GM19328 (cell line): ENCODE results near the gene SPDYE5.
"Not testable (repeated sequence)": the region's sequence is repeated elsewhere in the genome, so short reads cannot be mapped to it uniquely, and the experiment has no call there.

Experiments used
- ATAC-seq: cut with Tn5 transposase; IDR thresholded peaks from one replicate; pipeline ENCODE4 v1.9.1; 2021; ENCODE audit warnings: mild to moderate bottlenecking, moderate library complexity; ENCODE audit not compliant: unreplicated experiment

The SPDYE5 gene, protein sequence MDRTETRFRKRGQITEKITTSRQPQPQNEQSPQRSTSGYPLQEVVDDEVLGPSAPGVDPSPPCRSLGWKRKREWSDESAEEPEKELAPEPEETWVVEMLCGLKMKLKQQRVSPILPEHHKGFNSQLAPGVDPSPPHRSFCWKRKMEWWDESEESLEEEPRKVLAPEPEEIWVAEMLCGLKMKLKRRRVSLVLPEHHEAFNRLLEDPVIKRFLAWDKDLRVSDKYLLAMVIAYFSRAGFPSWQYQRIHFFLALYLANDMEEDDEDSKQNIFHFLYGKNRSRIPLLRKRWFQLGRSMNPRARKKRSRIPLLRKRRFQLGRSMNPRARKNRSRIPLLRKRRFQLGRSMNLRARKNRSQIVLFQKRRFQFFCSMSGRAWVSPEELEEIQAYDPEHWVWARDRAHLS

DNA sequence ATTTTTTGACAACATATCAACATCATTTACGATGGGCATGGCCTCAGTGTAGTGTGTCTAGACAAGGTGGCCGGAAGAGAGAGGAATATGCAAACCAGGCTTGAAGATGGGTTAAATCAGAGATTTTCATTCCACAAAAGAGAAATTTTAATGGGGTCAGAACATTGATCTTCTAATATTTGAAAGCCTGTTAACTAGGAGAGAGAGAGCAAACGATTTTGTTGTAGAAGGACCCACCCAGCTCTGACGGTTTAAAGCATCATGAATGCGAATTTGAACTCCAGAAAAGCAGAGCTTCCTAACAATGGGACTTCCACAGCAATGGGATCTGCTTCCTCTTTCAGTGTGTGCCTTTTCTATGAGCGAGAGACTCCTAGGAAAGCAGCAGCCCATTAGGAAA lies at the start of gene SPDYE5:
Gene SPDYE5 (plus strand): TSS at position 301 of the 400 bp plus-strand sequence. CDS start 1,728 bp downstream, outside the sequence.
- not testable (repeated sequence) for ATAC-seq

DNA sequence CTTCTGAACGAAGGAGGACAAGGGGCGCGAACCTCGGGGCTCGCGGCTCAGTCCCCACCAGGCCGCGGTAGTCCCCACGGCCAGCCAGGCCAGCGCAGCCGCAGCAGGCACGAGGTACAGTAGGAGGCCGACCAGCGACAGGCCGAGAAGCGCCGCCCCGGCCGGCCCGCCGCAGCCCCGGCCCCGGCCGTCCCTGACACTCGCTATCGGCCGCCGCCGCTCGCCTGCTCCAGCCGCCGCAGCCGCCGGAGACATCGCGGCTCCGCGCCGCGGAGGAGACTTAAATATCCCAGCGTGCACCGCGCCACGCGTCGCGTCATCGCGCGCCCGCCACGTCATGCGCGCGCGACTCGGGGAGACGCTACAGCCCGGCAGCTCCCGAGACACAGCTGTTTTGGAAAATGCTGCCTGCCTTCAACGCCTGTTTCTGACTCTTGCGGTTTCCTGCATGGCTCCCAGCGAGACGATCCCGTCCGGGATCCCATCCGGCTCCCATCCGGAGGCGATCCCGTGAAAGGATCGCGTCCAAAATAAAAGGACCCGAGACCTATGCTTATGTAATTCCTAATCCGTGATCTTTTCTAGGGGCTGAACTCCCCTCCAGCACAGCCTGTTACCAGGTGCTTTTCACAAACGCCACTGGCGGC lies 49.5 kb upstream of the SPDYE5 start:
- ATAC-seq, result peak; percentile 69

DNA sequence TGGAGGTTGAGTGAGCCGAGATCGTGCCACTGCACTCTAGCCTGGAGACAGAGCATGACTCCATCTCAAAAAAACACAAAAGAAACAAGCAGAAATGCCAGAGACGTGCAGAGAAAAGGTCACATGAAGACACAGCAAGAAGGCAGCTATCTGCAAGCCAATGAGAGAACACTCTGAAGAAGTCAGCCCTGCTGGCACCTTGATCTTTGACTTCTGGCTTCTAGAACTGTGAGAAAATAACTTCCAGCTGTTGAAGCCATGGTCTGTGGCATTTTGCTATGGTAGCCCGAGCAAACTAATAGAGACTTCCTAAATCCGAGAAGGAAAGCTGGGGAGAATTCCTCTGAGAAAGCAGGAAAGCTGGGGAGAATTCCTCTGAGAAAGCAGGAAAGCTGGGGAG lies 42.2 kb upstream of the SPDYE5 start:
- not testable (repeated sequence) for ATAC-seq

DNA sequence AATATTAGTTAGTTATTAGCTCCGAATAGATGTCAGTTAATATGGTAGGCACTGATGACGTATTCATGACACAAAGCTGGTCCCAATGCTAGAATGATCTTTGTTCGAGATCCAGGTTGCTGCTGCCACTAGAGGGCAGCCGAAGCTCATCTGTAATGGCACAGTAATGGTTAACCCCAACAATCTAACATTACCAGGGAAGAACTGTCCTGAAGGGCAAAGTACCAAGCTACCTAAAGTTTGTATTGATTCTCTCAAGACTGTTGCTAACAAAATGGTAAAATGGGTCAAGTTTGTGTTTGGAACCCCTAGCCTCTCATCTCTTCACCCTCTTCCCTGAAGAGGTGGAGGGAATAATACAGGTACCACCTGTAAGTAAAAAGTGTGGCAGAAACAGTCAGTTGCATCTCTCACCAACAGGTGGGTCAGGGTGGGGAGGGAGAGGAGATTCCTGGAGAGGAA lies 39.6 kb upstream of the SPDYE5 start:
- not testable (repeated sequence) for ATAC-seq

DNA sequence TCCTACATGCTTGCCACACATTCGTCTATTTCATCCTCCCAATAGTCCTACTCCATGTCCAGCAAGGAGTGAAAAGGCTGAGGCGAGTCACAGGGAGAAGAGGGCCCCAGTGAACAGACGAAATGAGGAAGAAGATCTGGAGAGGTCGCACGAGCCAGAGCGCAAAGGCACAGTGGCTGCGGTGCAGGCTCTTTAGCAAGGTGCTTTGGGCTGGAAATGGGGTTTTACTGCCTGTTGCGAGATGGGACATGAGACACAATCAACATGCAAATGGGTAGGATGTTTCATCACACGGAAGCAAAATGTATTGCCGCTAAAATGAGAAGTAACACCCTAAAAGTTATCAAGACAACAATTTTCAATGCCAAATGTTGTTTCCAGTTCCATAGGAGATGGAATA lies 35.7 kb upstream of the SPDYE5 start:
- ATAC-seq, result not testable (repeated sequence)

DNA sequence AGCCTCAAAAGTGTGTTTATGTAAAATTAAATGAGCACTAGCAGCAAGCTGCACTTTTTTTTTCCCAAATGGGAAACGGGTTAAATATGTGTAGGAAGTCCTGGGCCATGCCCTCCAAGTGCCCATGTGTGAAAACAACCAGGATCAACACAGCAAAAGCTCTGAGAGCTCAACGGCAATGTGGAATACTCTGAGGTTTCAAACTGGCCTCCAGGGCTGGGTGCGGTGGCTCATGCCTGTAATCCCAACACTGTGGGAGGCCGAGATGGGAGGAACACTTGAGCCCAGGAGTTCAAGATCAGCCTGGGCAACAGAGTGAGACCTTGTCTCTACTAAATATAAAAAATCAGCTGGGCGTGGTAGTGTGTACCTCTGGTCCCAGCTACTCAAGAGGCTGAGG lies 34.1 kb upstream of the SPDYE5 start:
- ATAC-seq, result not testable (repeated sequence)

DNA sequence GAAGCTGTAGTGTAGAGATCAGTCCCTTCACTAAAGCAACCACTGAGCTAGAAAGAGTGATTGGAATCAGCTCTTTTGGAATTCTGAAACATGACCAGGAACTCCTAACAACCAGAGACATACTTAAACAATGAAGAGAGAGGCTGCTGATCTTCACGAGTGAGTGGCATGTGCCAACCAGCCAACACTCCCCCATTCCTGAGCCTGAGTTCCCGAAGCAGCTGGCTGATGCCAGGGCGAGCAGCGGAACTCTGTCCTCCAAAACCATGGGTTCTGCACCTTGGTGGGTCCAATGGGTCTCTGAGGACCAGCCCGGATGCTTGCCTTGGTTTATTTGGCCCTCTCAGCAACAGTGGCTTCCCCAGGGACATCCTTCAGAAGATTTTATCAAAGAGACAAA lies 31.6 kb upstream of the SPDYE5 start:
- ATAC-seq, result not testable (repeated sequence)

DNA sequence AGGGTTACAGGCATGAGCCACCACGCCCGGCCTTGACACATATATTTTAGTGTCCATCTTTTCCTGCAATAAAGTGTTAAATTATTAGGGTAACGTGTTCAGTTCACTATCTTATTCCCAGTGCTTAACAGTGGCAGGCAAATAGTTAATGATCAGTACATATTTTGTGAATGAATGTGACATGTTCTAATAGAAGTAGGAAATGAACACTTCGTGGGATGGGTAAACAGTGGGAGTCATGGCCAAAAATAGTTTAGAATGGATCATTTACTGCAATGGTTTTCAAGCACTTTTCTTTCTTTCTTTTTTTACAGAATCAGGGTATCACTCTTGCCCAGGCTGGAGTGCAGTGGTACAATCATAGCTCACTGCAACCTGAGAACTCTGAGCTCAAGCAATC lies 22.0 kb upstream of the SPDYE5 start:
- ATAC-seq, result not testable (repeated sequence)

DNA sequence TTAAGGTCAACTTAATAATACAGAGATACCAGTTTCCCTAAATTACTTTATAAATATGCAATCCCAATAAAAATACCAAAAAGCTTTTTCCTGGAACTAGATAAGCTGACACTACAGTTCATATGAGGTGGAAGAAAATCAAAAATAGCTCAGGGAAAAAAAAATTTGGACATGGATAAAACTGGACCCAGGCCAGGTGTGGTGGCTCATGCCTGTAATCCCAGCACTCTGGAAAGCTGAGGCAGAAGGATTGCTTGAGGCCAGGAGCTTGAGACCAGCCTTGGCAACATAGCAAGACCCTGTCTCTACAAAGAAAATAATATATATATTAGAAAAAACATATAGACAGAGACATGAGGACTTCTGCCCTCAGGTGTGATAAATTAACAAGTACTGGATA lies 14.7 kb upstream of the SPDYE5 start:
- not testable (repeated sequence) for ATAC-seq

DNA sequence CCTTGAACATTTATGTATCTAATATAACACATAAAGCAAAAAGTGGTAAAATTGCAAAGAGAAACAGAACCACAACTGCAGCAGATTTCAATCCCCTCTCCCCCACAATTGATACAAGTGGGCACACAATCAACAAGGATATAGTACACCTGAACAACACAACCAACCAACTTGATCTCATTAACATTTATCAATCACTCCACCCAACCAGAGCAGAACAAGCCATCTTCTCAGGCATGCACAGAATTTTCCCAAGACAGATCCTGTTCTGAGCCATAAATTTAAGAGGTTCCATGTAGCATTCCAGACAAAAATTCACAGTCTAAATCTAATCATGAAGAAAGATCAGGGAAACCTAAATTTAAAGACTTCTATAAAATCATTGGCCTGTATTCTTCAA lies 11.8 kb upstream of the SPDYE5 start:
- not testable (repeated sequence) for ATAC-seq

DNA sequence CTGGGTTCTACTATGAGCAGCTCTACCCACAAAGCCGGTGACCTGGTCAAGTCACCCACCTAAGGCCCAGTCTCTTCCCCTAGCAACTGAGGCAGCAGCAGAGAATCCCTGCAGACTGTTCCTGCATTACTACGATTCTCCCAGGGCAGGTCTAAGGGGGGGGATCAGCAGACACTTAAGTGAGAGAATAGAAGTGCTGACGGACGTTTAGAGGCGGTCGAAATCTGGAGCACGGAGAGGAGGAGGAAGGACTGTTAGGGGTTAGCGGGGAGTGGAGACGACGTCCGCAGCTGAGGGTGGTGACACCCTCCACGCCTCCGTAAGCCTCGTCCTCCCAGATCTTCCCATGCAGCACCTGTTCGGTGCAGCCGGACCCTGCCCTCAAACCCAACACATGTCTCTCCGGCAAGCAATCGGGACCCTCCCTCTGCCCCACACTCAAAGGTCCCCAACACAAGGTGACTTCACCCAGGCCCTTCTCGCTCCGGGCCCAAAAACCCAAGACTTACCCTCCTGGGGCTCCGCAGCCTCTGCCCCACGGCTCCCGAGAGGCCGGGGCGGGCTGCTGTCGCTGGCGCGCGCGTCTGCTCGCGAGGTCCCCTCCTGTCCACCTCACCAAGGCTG lies 6.7 kb upstream of the SPDYE5 start:
- ATAC-seq, result not testable (repeated sequence)

DNA sequence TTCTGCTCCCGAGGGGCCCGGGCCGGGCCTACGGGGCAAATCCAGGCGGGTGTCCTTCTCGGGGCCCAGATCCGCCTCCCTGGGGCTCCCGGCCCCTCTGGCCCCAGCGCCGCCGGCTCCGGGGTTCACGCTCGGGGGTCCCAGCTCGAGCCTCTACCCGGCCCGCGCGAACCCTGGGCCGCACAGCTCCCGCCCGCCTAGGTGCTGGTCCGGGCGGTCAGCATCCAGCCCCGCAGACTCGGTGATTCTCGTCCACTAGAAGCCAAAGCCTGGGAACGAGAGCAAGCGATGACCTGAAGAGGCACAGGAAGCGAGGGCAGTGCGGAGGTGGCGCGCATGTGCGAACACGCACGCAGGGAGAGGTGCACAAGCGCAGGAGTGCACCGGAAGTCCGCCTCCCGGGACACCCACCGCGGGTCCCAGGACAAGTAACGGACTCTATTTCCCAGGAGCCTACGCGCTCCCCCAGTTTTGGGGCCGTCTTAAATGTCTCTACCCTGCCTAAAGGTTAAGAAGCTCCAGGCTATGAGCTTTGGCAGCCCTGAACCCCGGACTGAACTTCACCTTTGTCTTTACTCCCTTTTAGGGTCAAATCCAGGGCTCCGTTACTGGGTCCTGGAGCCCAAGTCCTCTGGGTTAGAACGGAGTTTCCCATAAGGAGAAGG lies 6.0 kb upstream of the SPDYE5 start, which contains the start of gene POM121C:
Gene POM121C (minus strand): TSS at position 321 of the 665 bp plus-strand sequence. CDS start 44,803 bp downstream, outside the sequence.
- peak; percentile 96 for ATAC-seq

DNA sequence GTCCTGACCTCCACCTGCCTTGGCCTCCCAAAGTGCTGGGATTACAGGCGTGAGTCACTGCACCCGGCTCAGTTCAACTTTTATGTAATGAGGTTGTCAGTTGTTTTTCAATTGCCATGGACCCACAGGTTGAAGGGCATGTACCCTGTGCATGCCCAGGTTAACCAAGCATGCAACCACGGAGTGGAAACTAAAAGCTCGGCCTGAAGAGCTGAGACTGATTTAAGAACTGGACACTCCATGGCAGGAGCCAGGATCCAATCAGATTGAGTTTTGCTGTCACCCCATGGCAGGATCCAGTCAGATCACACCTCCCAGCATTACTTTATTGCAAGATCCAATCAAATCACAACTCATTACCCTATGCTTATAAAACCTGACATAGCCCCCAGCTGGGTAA lies 16.9 kb downstream of the SPDYE5 start:
- ATAC-seq, result not testable (repeated sequence)

DNA sequence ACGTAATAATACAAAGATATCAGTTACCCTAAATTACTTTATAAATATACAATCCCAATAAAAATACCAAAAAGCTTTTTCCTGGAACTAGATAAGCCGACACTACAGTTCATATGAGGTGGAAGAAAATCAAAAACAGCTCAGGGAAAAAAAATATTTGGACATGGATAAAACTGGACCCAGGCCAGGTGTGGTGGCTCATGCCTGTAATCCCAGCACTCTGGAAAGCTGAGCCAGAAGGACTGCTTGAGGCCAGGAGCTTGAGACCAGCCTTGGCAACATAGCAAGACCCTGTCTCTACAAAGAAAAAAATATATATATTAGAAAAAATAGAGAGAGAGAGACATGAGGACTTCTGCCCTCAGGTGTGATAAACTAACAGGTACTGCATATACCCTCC lies 26.7 kb downstream of the SPDYE5 start:
- ATAC-seq, result not testable (repeated sequence)

DNA sequence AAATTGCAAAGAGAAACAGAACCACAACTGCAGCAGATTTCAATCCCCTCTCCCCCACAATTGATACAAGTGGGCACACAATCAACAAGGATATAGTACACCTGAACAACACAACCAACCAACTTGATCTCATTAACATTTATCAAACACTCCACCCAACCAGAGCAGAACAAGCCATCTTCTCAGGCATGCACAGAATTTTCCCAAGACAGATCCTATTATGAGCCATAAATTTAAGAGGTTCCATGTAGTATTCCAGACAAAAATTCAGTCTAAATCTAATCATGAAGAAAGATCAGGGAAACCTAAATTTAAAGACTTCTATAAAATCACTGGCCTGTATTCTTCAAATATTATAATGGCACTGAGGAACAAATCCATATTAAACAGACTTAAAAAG lies 29.6 kb downstream of the SPDYE5 start:
- ATAC-seq, result not testable (repeated sequence)

DNA sequence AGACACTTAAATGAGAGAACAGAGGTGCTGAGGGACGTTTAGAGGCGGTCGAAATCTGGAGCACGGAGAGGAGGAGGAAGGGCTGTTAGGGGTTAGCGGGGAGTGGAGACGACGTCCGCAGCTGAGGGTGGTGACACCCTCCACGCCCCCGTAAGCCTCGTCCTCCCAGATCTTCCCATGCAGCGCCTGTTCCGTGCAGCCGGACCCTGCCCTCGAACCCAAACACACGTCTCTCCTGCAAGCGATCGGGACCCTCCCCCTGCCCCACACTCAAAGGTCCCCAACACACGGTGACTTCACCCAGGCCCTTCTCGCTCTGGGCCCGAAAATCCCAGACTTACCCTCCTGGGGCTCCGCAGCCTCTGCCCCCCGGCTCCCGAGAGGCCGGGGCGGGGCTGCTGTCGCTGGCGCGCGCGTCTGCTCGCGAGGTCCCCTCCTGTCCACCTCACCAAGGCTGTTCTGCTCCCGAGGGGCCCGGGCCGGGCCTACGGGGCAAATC lies 35.2 kb downstream of the SPDYE5 start:
- ATAC-seq, result not testable (repeated sequence)

DNA sequence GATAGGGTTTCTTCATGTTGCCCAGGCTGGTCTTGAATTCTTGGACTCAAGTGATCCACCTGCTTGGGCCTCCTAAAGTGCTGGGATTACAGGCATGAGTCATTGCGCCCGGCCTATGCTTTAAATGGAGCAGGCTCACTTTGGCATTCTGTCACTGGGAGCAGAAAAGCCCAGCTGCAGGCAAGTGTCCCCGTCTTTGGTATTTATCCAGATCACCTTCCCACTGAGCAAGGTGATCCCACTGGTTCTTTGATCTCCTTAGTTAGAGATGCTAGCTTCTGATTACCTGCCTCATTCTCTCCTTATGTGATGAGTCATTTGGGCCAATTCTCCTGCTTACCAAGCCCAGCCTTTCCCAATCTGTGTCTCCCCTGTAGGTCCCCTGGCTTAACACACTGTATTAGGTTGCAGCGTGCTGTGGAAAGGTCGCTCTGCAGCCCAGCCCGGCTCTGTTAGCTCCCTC lies 39.3 kb downstream of the SPDYE5 start:
- no peak for ATAC-seq

DNA sequence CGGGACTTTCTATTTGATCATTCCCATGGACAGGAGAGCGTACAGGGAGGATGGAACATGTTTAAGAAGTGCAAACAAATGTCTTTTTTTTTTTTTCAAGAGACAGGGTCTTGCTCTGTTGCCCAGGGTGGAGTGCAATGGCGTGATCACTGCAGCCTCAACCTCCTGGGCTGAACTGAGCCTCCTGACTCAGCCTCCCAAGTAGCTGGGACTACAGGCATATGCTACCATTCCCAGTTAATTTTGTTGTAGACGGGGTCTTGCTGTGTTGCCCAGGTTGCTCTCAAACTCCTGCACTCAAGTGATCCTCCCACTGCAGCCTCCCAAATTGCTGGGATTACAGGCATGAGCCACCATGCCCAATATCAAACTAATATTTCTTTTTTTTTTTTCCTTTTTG lies 40.5 kb downstream of the SPDYE5 start:
- no peak for ATAC-seq

DNA sequence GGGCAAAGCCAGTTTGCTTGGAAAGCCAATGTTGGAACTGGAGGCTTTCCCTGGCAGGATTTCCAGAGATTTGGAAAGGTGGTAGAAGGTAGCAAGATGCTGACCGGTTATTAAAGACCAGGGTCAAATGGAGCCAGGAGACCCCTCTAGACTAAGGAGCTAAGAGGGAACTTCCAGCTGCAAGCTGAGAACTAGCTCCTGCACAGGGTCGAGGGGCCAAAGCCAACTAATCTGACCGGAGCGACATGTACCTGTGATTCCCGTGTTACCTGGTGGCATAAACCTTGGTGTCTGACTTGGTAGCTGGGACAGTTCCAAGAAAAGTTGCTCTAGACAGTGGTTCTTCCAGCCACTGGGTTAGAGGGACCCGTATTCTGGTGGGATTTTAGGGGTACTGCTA lies 41.8 kb downstream of the SPDYE5 start:
- no peak for ATAC-seq

DNA sequence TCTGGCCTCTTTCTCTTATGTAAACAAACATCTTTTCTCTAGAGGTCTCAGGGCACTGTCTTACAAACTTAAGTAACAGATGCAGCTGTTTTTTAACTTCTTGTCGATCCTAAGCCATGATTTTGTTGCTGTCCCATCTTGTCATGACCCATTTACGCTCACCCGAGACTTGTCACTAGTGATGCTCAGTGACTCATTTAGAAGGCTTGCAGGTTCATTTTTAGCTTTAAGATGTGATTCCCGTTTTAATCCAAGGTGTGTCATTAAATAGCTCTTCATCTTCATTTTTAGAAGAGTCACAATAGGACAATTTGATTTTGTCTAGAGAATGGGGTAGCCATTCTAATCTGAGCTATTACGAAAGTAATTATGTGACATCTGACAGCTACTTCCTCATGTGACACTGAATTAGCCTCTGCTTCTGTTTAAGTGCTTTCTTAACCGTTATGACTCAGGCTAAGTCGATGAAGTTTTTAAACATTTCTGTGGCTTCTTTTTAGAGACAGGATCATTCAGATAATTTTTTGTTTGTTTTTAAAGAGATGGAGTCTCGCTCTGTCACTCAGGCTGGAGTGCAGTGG lies 42.7 kb downstream of the SPDYE5 start:
- ATAC-seq, result no peak
